CD4-positive, alpha-beta T cell treated with Interleukin-4 for 1 hour (primary cell): ENCODE data around the gene TLR3.
A peak's percentile ranks its signal among the peaks of the same experiment; 100 is the strongest.
"Not testable (repeated sequence)": the region's sequence is repeated elsewhere in the genome, so short reads cannot be mapped to it uniquely, and the experiment has no call there.

Experiments used
- DNase-seq, 2 donors: peaks; one replicate each; pipeline ENCODE4 v3.0.0-alpha.2; 2020 to 2022

TLR3 gene

DNA sequence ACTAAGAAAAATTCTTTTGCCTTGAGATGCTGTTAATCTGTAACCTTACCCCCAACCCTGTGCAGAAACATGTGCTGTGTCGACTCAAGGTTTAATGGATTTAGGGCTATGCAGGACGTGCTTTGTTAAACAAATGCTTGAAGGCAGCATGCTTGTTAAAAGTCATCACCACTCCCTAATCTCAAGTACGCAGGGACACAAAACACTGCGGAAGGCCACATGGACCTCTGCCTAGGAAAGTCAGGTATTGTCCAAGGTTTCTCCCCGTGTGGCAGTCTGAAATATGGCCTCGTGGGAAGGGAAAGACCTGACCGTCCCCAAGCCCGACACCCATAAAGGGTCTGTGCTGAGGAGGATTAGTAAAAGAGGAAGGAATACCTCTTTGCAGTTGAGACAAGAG, 18.8 kb upstream of the TLR3 start:
- DNase-seq = not testable (repeated sequence)

GRCh38 chr4:186051096-186051495, 17.9 kb upstream of the TLR3 start:
- DNase-seq = no peak

DNA sequence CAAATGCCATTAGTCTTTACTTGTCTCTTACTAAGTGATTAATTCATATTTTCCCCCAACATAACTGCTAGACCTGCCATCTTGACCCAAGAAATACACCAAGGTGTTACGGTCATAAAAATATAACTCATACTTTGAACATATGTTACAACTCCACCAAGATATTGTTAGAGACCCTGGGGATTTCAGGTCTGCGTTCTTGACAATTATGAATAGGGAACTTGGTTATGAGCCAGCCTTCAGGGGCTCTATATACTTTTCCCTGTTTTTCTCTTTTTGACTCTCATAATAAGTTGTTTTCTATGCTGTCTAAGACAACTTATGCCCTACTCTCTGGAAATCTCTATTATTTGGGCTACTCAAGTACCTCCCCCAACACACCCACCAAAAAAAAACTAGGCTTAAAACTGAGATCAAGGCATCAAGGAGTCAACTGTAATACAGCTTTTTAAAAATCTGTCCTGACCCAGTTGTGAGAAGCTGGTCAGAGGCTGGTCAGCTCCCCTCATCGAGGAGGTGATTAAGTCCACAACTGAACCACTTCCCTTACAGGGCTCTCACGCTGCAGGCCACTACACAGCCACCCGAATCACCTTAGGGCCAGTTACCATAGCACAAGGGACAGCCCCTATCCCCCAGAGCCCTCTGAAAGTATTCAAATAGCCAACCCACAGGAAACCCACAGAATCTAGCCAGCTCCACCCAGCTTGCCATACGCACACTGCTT, 10.5 kb upstream of the TLR3 start:
- peak; percentile 10 to 27 for DNase-seq

DNA sequence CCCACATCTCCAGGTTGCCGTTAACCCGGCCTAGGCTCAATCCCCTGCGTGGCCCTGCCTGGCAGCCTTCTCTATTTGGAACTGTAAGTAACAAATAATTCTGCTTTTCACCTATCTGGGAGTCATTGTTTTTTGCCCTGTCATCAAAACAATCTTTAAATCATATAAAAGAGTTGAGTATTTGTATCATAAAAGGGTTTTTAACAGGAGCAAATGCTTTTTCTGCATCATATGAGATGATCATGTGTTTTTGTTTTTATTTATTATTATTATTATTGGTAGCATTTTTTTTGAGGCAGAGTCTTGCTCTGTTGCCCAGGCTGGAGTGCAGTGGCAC, 10.0 kb upstream of the TLR3 start:
- no peak for DNase-seq

GRCh38 chr4:186061921-186062320, 7.0 kb upstream of the TLR3 start:
- no peak for DNase-seq

DNA sequence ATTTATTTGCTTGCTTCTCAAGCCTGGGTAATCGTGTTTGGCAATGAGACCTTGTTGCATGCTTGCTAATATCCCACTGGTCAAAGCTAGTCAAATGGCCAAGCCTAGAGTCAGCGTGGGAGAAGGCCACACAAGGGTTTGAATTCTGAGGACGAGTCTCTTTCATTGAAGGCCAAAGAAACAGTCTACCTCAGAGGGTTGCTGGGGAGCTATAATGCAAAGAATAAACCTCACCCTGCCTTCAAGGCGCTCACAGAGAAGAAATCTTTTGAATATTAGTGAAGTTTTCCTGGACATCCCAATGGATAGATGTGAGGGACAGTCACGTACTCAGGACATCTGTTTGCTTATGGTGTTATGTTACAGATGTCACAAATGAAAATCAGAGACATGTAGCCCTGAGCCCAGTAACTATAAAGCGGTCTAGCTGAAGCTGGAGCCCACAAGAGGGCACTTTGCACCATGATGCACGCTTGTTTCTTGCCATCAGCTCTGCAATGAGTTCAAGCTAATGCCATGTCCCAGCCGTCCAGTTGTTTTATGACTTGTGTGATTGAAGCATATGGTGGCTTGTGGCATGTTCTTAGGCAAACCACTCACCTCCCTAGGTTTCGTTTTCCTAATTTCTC, 1.1 kb upstream of the TLR3 start:
- DNase-seq = peak; percentile 43 to 58

DNA sequence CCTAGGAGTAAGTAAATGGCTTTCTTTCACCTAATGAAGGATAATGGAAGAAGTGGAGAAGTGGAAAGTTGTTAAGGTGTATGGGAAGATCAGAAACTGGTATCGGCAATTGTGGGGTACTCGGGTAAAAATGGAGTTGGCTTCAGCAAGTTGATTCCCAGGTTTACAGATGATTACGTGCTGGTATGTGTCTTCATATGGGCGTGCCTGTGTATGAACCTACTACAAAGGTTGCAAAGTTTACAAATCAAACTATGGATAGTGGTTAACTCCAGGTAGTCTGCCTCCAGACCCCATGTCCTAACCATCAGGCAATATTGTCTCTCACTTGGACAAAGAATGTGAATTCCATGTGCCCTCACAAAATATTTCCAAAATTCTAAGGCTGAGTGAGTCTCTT, 773 bp downstream of the TLR3 start:
- no peak for DNase-seq

DNA sequence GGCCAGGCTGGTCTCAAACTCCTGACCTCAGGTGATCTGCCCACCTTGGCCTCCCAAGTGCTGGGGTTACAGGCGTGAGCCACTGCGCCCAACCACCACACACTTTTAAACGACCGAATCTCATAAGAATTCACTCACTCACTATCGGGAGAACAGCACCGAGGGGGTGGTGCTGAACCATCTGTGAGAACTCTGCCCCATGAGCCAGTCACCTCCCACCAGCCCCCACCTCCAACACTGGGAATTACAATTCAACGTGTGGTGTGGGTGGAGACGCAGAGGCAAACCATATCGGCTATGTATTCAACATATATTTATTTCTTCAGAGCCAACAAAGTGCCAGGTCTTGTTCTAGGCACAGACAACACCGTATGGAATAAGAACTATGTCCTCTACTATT, 3.6 kb downstream of the TLR3 start:
- DNase-seq = no peak

DNA sequence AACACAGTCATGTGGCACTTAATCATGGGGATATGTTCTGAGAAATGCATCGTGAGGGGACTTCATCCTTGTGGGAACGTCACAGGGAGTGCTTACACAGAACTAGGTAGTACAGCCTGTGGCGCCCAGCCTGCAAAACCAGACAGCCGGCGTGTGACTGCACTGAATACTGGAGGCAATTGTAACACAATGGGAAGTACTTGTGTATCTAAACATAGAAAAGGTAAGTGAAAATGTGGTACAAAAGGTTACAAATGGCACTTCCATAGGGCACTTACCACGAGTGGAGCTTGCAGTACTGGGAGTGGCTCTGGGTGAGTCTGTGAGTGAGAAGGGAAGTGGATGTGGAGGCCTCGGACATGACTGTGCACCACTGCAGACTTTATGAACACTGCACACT, 5.2 kb downstream of the TLR3 start:
- DNase-seq = peak in 1 of 2 donors; percentile 13

DNA sequence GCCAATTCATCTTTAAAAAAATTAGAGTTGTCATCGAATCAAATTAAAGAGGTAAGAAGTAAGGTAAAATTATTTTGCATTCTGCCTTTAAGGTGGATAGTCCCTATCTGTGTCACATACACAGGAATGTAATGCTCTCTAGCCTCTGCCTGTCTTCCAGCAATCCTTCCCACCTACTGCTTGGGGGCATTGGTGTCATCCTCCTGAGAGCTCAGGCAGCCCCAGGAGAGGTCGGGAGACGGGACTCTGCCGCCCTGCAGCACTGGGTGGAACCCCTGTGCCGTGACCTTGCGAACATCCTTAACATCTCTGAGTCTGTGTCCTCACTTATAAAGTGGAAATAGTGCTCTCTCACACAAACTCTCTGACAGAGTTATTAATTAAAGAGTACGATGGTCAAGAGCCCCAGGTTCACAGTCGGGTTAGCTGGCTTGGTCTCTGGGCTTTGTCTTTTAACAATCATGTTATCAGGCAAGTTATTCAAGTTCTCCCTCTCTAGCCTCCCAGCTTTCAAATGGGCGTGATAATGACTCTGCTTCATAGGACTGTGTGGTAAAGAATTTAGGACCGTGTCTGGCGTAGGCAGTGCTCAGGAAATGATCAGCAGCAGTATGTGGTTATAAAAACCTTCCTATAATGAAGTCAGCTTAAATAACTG, 10.2 kb downstream of the TLR3 start:
- DNase-seq = no peak

GRCh38 chr4:186079694-186080093, 10.7 kb downstream of the TLR3 start:
- DNase-seq = no peak

DNA sequence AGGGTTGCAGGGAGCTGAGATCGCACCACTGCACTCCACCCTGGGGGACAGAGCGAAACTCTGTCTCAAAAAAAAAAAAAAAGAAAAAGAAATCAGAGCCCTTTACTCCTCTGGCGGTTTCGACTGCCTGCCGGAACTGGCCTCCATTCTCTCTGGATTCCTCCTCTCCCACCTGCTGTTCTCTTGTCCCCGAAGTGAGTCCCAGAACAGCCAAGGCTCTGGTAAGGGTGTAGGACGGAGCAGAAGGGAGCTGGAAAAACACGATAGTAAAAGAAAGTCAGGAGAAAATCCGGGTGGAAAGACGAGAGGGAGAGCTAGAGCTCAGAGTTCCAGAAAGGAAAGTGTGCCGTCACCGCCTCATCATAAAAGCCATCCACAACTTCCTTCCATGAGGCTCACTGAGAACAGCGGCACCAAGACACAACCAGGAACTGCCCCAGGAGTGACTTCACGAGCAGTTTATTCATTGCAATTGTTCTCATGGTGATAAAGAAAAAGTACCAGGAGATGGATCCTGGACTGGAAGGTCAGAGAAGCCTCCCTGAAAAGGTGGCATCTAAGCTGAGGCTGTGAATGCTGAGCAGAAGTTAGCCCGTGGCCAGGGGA, 12.3 kb downstream of the TLR3 start:
- DNase-seq = no peak

- no peak for DNase-seq
Measured at GRCh38 chr4:186082221-186082620, 13.3 kb downstream of the TLR3 start.

DNA sequence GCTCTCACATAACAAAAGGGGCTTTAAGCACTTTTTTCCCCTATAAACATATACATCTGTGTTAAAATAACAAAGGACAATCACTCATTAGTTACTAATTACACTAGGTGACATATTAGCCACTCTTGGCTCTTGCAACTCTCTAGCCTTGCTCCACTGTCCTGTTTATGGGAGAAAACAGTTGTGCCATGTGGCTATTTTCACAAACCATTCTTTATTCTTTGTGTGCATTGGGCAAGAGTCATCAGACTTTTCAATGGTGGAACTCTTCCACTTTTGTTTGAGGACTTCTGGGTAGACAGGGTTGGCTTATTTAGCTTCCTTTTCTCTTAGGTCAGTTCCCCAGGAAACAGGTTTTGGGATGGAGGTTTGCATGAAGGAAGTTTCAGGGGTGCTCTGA, 19.6 kb downstream of the TLR3 start:
- DNase-seq = no peak

- DNase-seq = no peak
Measured at GRCh38 chr4:186092296-186092695, 23.3 kb downstream of the TLR3 start.

DNA sequence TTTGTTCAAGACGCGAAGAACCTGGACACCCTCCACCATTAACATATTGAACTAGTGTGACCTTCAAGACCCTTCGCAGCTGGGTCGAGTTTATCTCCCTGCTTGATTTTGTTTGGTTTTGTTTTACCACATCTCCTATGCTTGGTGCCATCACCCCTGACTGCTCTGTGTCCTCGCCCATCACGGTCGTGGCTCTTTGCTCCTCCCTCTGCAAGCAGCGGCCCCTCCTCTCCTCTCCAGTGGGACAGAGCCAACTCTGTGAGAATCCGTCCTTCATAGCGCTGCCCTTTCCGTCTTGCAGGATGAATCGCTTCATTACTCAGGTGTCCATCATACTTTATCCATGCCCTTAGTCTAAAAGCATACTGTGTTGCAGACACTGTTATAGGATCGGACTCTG, 26.4 kb downstream of the TLR3 start:
- DNase-seq = no peak

GRCh38 chr4:186096681-186097165, 27.8 kb downstream of the TLR3 start:
- no peak for DNase-seq

- no peak for DNase-seq
Measured at GRCh38 chr4:186097386-186097785, 28.4 kb downstream of the TLR3 start.

DNA sequence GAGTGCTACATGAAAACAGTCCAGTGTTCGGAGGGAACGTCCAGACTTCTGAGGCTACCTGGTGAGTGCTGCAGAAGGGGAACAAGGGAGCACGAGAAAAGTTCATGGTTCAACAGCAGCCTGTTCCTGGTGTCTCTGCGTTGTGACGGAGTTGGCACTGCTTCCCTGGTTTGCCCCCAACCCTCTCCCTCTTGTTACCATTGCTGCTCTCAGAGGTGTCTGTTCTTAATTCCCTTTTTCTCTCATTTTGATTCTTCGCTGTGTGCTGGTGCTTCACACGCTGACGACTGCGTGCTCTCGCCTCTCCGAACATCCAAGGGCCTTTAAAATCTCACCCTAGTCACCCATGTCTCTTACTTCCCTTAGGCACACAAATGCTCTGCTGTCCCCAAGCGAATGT, 34.0 kb downstream of the TLR3 start:
- DNase-seq = no peak

DNA sequence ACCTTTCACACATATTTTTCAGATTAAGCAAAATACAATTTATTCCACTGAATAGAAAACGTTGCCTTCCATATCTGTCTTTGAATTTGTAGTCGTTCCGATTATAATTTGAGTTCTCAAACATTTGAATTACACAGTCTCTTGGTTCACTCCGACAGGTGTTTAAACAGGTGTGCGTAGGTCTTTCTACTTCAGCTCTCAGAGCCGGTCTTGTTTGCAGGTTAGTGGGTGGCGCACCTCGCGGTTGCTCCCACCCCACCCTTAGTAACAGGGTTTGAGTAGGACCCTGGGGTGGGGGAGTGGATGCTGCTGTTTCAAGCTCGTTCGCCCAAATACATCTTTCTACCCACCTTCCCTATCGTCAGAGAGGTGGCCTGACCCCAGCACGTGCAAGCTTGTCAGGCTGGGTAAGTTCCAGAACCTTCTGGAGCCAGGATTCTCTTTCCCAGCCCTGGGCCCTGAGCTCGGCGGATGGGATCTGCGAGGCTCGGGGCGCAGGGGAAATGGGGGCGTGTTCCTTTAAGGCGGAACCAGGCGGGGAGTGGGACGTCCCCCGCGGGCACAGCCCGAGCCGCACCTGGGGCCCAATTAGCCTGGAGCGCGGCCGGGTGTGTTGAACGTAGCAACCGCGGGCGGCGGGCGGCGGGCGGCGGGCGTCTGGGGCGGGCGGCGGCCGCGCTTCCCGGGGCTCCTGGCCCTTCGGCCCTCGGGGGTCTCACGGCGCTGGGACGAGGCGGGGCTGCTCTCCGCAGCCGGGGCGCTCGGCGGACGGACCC, 35.3 kb downstream of the TLR3 start, which contains the start of gene FAM149A:
FAM149A (plus strand) TSS at position 591 of the 776 bp plus-strand sequence.
- DNase-seq = peak; percentile 24 to 28

GRCh38 chr4:186104890-186105646, 36.1 kb downstream of the TLR3 start:
- no peak for DNase-seq
